NCI-H345 treated with DMSO at 0.1 percent for 48 hours (cell line): ENCODE results near the gene MYBL2.
"Not testable (repeated sequence)": the region's sequence is repeated elsewhere in the genome, so short reads cannot be mapped to it uniquely, and the experiment has no call there.

ENCODE experiments used
- DNase-seq: peaks from one replicate; lab custom pipeline; 2025; ENCODE audit not compliant: unreplicated experiment; lab: John Stamatoyannopoulos, UW

Gene MYBL2

GRCh38 chr20:43666376-43667328 is at the start of gene MYBL2:
Gene MYBL2, plus strand, starts transcription at chr20:43667114. Its CDS starts 170 bp downstream, at chr20:43667284.
- peak; percentile 51 for DNase-seq

GRCh38 chr20:43631598-43631997 is 35.3 kb upstream of the MYBL2 start:
- no peak for DNase-seq

GRCh38 chr20:43636429-43636828 is 30.5 kb upstream of the MYBL2 start:
- no peak for DNase-seq

GRCh38 chr20:43642548-43642947 is 24.4 kb upstream of the MYBL2 start:
- DNase-seq, result no peak

GRCh38 chr20:43650997-43651525 is 15.9 kb upstream of the MYBL2 start:
- DNase-seq, result no peak

GRCh38 chr20:43651650-43652184 is 15.2 kb upstream of the MYBL2 start:
- DNase-seq, result not testable (repeated sequence)

- DNase-seq, result no peak
Observed at GRCh38 chr20:43653966-43654365, 12.9 kb upstream of the MYBL2 start.

GRCh38 chr20:43655176-43655575 is 11.7 kb upstream of the MYBL2 start:
- not testable (repeated sequence) for DNase-seq

GRCh38 chr20:43655937-43656336 is 11.0 kb upstream of the MYBL2 start:
- DNase-seq, result no peak

GRCh38 chr20:43658069-43658722 is 8.7 kb upstream of the MYBL2 start:
- DNase-seq, result no peak

- DNase-seq, result no peak
Observed at GRCh38 chr20:43658723-43659419, 8.0 kb upstream of the MYBL2 start.

- no peak for DNase-seq
Observed at GRCh38 chr20:43662943-43663655, 3.8 kb upstream of the MYBL2 start.

GRCh38 chr20:43665466-43666176 is 1.3 kb upstream of the MYBL2 start:
- no peak for DNase-seq

GRCh38 chr20:43667341-43668132 is 623 bp downstream of the MYBL2 start:
- DNase-seq, result peak; percentile 11

- DNase-seq, result no peak
Observed at GRCh38 chr20:43669332-43669731, 2.4 kb downstream of the MYBL2 start.

GRCh38 chr20:43670423-43670822 is 3.5 kb downstream of the MYBL2 start:
- DNase-seq, result no peak

GRCh38 chr20:43676368-43676767 is 9.5 kb downstream of the MYBL2 start:
- DNase-seq, result no peak

- no peak for DNase-seq
Observed at GRCh38 chr20:43680981-43681380, 14.1 kb downstream of the MYBL2 start.

- DNase-seq, result peak; percentile 94
Observed at GRCh38 chr20:43681468-43681942, 14.6 kb downstream of the MYBL2 start.
